ENCODE results near the gene ARHGEF3. TPM values are rescaled to one million over a fixed set of nuclear protein-coding genes. Genes with fewer than 3 reads are reported as not detected.
A peak's percentile ranks its signal among the peaks of the same experiment; 100 is the strongest.

Gene ARHGEF3
- polyA plus RNA-seq, 1 donor from 2014 or later = 4.1 TPM

DNA sequence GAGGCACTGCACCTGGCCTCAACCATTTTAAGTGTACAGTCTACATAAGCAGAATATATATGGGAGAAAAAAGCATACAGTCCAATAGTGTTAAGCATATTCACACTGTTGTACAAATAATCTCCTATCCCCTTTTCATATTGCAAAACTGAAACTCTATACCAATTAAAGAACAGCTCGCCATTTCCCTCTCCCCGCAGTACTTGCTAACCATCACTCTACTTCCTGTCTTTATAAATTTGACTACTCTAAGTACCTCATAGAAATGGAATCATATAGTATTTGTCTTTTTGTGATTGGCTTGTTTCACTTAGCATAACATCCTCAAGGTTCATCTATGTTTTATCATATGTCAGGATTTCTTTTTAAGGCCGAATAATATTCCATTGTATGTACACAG lies 97.0 kb downstream of the ARHGEF3 start:
- H2AFZ ChIP-seq (ENCODE audit: low read depth, low read length) = no peak overlapping the region
- H3K9me3 ChIP-seq (ENCODE audit: low read length) = no peaks in the 10 kb centered on the region
- H3K36me3 ChIP-seq (ENCODE audit: insufficient read depth, low read length) = no peaks in the 10 kb centered on the region
- H3K4me2 ChIP-seq (ENCODE audit: low read length) = no peak overlapping the region
- no peaks in the 10 kb centered on the region for H3K9me2 ChIP-seq (ENCODE audit: insufficient read depth, low read length)
- no peaks in the 10 kb centered on the region for H3K79me2 ChIP-seq (replicated peaks; ENCODE audit: insufficient read depth, low read length)
- no peak overlapping the region for H3K4me3 ChIP-seq (ENCODE audit: low read length)
- H3K27ac ChIP-seq (ENCODE audit: low read length) = no peak overlapping the region
- H3K9ac ChIP-seq (ENCODE audit: low read length) = no peak overlapping the region
- H4K20me1 ChIP-seq (ENCODE audit: insufficient read depth) = no peaks in the 10 kb centered on the region
- H3K27me3 ChIP-seq (ENCODE audit: insufficient read depth, low read depth, low read length) = no peaks in the 10 kb centered on the region
- no peak for TF ChIP-seq RAD21 (conservative IDR thresholded peaks at IDR 0.05)
- no peak for TF ChIP-seq EP300 (conservative IDR thresholded peaks at IDR 0.05; ENCODE audit: poor library complexity, severe bottlenecking)
- no peak for TF ChIP-seq TAF1 (IDR thresholded peaks at IDR 0.05; ENCODE audit: low read depth)
- TF ChIP-seq, protein P1, sequence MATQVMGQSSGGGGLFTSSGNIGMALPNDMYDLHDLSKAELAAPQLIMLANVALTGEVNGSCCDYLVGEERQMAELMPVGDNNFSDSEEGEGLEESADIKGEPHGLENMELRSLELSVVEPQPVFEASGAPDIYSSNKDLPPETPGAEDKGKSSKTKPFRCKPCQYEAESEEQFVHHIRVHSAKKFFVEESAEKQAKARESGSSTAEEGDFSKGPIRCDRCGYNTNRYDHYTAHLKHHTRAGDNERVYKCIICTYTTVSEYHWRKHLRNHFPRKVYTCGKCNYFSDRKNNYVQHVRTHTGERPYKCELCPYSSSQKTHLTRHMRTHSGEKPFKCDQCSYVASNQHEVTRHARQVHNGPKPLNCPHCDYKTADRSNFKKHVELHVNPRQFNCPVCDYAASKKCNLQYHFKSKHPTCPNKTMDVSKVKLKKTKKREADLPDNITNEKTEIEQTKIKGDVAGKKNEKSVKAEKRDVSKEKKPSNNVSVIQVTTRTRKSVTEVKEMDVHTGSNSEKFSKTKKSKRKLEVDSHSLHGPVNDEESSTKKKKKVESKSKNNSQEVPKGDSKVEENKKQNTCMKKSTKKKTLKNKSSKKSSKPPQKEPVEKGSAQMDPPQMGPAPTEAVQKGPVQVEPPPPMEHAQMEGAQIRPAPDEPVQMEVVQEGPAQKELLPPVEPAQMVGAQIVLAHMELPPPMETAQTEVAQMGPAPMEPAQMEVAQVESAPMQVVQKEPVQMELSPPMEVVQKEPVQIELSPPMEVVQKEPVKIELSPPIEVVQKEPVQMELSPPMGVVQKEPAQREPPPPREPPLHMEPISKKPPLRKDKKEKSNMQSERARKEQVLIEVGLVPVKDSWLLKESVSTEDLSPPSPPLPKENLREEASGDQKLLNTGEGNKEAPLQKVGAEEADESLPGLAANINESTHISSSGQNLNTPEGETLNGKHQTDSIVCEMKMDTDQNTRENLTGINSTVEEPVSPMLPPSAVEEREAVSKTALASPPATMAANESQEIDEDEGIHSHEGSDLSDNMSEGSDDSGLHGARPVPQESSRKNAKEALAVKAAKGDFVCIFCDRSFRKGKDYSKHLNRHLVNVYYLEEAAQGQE (IDR thresholded peaks at IDR 0.05; ENCODE audit: borderline replicate concordance) = no peak
- no peak for TF ChIP-seq SMC3 (conservative IDR thresholded peaks at IDR 0.05; ENCODE audit: poor library complexity)
- TF ChIP-seq POLR2AphosphoS5 (IDR thresholded peaks at IDR 0.05) = no peak
- TF ChIP-seq MXI1 (conservative IDR thresholded peaks at IDR 0.05; ENCODE audit: poor library complexity, severe bottlenecking) = no peak
- no peak for TF ChIP-seq EZH2 (IDR thresholded peaks at IDR 0.05; ENCODE audit: borderline replicate concordance, insufficient read depth, low read length, poor library complexity, severe bottlenecking)
- TF ChIP-seq, protein P2, sequence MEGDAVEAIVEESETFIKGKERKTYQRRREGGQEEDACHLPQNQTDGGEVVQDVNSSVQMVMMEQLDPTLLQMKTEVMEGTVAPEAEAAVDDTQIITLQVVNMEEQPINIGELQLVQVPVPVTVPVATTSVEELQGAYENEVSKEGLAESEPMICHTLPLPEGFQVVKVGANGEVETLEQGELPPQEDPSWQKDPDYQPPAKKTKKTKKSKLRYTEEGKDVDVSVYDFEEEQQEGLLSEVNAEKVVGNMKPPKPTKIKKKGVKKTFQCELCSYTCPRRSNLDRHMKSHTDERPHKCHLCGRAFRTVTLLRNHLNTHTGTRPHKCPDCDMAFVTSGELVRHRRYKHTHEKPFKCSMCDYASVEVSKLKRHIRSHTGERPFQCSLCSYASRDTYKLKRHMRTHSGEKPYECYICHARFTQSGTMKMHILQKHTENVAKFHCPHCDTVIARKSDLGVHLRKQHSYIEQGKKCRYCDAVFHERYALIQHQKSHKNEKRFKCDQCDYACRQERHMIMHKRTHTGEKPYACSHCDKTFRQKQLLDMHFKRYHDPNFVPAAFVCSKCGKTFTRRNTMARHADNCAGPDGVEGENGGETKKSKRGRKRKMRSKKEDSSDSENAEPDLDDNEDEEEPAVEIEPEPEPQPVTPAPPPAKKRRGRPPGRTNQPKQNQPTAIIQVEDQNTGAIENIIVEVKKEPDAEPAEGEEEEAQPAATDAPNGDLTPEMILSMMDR (IDR thresholded peaks at IDR 0.05; ENCODE audit: poor library complexity, severe bottlenecking) = no peak
- no peaks in the 10 kb centered on the region for H3F3A ChIP-seq (ENCODE audit: insufficient read depth, low read length, poor library complexity, severe bottlenecking)

DNA sequence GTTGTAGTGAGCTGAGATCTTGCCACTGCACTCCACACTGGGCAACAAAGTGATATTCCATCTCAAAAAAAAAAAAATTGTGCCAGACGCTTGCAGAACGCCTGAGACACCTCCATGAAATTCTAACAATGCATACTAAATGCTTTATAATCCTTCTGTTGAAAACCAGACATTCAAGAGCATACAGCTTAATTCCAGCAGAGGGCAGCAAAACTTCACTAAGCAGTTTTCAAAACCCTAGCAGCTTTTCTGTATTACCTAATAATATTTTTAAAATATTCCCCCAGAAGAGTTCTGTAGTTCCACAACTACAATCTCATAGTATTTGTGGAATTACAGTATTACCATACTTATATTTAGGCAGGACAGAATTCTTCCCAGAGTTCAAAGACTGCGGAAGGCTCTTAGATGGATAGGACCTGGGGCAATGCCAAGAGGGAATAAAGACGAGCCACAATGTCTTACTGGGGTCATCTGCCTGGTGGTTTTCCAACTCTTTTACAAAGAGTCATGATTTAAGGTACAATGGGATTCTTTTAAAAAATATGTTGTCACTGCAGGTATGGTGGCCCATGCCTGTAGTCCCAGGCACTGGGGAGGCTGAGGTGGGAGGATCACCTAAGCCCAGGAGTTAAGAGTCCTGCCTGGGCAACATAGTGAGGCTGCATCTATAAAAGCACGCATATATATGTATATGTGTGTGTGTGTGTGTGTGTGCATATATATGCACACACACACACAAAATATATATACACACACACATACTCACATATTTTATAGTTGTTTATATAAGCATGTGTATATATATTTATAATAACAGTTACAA lies 99.0 kb downstream of the ARHGEF3 start:
- no peak overlapping the region for H3K27ac ChIP-seq (ENCODE audit: low read length)
- H3K4me3 ChIP-seq (ENCODE audit: low read length) = no peak overlapping the region
- no peaks in the 10 kb centered on the region for H3F3A ChIP-seq (ENCODE audit: insufficient read depth, low read length, poor library complexity, severe bottlenecking)
- peak; percentile 98 for TF ChIP-seq SMC3 (conservative IDR thresholded peaks at IDR 0.05; ENCODE audit: poor library complexity)
- TF ChIP-seq, protein P2 (IDR thresholded peaks at IDR 0.05; ENCODE audit: poor library complexity, severe bottlenecking) = peak; percentile 93
- no peak for TF ChIP-seq TAF1 (IDR thresholded peaks at IDR 0.05; ENCODE audit: low read depth)
- peak; percentile 94 for TF ChIP-seq RAD21 (conservative IDR thresholded peaks at IDR 0.05)
- no peak for TF ChIP-seq EZH2 (IDR thresholded peaks at IDR 0.05; ENCODE audit: borderline replicate concordance, insufficient read depth, low read length, poor library complexity, severe bottlenecking)
- TF ChIP-seq, protein P1 (IDR thresholded peaks at IDR 0.05; ENCODE audit: borderline replicate concordance) = no peak
- TF ChIP-seq MXI1 (conservative IDR thresholded peaks at IDR 0.05; ENCODE audit: poor library complexity, severe bottlenecking) = no peak
- no peak for TF ChIP-seq POLR2AphosphoS5 (IDR thresholded peaks at IDR 0.05)
- TF ChIP-seq EP300 (conservative IDR thresholded peaks at IDR 0.05; ENCODE audit: poor library complexity, severe bottlenecking) = no peak
- H3K27me3 ChIP-seq (ENCODE audit: insufficient read depth, low read depth, low read length) = no peaks in the 10 kb centered on the region
- no peaks in the 10 kb centered on the region for H3K9me3 ChIP-seq (ENCODE audit: low read length)
- H2AFZ ChIP-seq (ENCODE audit: low read depth, low read length) = no peak overlapping the region
- H3K36me3 ChIP-seq (ENCODE audit: insufficient read depth, low read length) = no peaks in the 10 kb centered on the region
- no peak overlapping the region for H3K9ac ChIP-seq (ENCODE audit: low read length)
- no peaks in the 10 kb centered on the region for H3K9me2 ChIP-seq (ENCODE audit: insufficient read depth, low read length)
- no peak overlapping the region for H3K4me2 ChIP-seq (ENCODE audit: low read length)
- H4K20me1 ChIP-seq (ENCODE audit: insufficient read depth) = no peaks in the 10 kb centered on the region
- no peaks in the 10 kb centered on the region for H3K79me2 ChIP-seq (replicated peaks; ENCODE audit: insufficient read depth, low read length)
